CD4-positive, alpha-beta T cell treated with Interleukin-15 for 1 hour (primary cell): ENCODE measurements around the gene CEACAM1.
"Not testable (repeated sequence)": the region's sequence is repeated elsewhere in the genome, so short reads cannot be mapped to it uniquely, and the experiment has no call there.

Experiments
- DNase-seq: peaks from one replicate; pipeline ENCODE4 v3.0.0-alpha.2; 2020

CEACAM1 gene

GRCh38 chr19:42528354-42529247, at the start of gene CEACAM1:
CEACAM1 (minus strand) TSS chr19:42528481; CDS start chr19:42528374, 107 bp downstream.
- peak; percentile 39 for DNase-seq

- no peak for DNase-seq
Observed at GRCh38 chr19:42577016-42577415, 48.7 kb upstream of the CEACAM1 start.

DNA sequence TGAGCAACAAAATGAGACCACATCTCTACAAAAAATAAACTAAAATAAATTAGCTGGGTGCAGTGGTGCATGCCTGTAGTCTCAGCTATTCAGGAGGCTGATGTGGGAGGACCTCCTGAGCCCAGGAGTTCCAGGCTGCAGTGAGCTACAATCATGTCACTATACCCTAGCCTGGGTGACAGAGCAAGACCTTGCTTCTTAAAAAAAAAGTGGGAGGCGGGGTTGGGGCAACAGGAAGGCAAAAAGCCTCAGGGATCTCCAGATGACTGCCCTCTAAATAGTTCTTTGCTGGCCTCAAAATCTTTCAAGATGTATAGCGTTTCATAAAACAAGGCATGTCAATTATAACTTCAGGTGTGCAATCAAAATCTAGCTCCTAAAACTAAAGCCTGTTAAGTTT, 48.0 kb upstream of the CEACAM1 start:
- DNase-seq, result no peak

DNA sequence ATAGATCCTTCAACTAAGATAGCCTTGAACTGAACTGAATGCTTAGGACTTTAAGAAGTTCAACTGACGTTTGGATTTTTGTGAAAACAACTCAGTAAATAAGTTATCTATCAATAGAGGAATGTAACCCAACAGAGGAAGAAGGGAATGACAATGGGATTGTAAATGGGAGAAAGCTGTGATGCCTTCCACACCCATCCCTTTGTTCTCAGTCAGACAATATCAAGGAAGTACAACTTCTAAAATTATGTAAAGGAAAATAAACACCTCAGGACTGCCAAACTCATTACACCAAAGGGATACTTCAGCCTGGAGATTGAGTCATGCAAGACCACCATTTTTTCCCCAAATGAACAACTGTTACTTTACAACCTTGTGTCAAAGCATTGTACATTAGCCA, 45.4 kb upstream of the CEACAM1 start:
- no peak for DNase-seq

- no peak for DNase-seq
Observed at GRCh38 chr19:42571116-42571515, 42.8 kb upstream of the CEACAM1 start.

DNA sequence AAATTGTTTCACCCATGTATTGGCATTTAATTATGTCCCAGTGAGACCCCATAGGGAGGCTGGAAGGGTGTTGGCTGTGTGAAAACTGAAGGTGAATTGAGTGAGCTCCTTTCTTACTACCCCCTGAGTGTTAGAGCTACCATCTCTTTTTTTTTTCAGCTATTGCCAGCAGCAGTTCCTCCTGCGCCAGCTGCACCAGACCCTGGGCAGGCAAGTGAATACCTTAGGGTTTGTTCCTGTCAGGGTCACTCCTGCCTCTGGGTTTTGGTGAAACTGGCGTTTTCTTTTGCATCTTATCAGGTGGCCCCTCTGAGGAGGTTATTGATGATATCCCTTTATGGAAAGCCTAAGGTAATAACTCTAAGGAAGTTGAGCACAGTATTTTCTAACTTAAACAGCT, 40.9 kb upstream of the CEACAM1 start:
- no peak for DNase-seq

- DNase-seq, result no peak
Observed at GRCh38 chr19:42568006-42568405, 39.7 kb upstream of the CEACAM1 start.

GRCh38 chr19:42567567-42567966, 39.3 kb upstream of the CEACAM1 start:
- no peak for DNase-seq

GRCh38 chr19:42563352-42564210, 35.3 kb upstream of the CEACAM1 start:
- no peak for DNase-seq

GRCh38 chr19:42561512-42561911, 33.2 kb upstream of the CEACAM1 start:
- DNase-seq, result no peak

- DNase-seq, result no peak
Observed at GRCh38 chr19:42560731-42561130, 32.5 kb upstream of the CEACAM1 start.

DNA sequence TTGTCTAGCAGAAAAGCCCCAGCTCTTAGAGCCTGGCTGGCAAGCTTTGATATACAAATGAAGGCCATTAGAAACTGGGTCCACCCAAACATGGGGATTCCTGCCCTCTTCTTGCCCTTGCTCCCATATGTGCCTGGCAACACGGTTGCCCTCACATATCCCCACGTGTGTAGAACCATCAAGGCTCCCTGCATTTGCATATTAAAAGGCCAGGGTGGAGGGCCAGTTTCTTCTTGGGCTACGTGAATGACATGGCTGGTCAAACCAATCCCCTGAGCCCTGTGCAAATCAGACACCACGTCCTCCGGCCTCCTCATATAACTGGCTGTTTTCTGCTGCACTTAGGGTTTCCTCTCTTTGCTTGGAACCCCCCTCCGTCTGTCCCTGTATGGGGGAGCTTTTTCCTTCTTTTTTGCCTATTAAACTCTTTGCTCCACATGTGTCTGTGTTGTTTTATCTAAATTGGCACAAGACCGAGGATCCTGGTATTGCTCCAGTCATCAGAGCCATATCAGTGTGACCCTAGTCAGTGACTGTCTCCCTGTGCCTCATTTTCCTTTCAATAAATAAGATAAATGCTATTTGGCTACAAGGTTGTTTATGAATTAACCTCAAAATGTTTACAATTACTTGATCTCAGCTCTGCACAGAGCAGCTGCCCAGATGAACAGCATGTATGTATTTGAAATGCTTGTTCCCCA, 30.3 kb upstream of the CEACAM1 start:
- no peak for DNase-seq

- DNase-seq, result not testable (repeated sequence)
Observed at GRCh38 chr19:42557386-42557871, 29.1 kb upstream of the CEACAM1 start.

DNA sequence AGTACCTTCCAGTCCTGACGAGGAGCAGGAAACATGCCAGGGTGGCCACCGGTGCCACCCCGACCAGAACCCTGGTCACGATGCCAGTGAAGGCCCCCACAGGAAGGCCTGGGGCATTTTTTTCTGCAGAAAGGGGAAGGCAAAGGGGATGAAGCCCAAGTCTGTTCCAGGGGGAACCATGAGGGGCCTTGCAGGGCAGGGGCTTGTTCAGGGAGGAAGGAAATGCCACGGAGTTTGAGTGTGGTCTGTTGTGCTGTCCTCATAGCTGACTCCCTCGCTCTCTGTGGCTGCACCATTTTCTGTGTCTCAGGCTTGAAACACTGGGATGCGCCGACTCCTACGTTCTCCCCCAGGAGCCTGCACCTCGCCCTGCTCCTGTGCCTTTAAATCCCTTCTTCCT, 27.5 kb upstream of the CEACAM1 start:
- no peak for DNase-seq

DNA sequence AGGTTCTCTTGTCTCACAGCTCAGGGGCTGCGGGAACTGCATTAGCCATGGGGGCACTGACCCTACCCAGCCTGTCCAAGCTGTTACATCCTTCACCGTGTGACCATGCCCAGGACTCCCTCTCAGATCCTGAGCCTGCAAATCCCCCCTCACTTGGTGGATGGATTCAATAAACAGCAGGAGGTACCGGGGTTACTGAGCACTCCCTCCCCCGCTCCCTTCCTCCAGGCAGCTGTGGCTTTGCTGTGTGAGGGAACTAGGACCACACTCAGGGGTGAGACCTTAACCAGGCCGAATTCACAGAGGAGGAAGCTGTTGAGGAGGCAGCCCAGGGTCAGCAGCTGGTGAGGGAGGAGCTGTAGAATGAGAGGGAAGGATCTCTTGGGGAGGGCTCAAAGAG, 27.0 kb upstream of the CEACAM1 start:
- DNase-seq, result peak; percentile 26

DNA sequence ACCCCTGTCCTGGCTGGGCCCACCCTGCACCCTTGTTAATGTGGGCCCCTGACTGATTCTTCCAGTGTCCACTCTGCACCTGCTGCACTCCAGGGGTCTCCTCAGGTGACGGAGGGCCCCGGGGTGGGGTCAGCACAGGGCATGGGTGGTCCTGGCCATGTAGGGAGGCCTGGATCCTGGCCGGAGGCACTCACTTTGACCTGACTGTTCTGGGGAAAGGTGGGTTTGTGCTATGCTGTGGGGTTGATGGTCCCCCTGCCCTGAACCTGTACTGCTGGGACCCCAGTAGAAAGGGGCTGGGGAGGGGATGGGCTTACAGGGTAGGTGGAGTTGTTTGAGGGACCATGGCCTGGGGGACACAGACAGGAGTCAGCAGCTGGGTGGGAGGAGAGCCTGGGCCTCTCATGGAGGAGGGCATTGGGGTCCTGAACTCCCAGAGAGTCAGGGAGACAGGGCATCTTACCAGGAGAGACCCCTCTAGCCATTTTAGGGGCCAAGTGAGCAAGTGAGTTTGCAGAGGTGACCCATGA, 25.8 kb upstream of the CEACAM1 start:
- DNase-seq, result no peak

GRCh38 chr19:42553292-42554045, 25.2 kb upstream of the CEACAM1 start:
- DNase-seq, result no peak

GRCh38 chr19:42552086-42553065, 24.1 kb upstream of the CEACAM1 start:
- DNase-seq, result no peak

- DNase-seq, result not testable (repeated sequence)
Observed at GRCh38 chr19:42550521-42550920, 22.2 kb upstream of the CEACAM1 start.

DNA sequence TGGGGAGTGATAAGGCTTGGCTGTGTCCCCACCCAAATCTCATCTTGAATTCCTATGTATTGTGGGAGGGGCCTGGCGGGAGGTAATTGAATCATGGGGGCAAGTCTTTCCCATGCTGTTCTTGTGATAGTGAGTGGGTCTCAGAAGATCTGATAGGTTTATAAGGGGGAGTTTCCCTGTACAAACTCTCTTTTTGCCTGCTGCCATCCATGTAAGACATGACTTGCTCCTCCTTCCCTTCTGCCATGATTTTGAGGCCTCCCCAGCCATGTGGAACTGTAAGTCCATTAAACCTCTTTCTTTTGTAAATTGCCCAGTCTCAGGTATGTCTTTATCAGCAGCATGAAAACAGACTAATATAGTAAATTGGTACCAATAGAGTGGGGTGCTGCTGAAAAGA, 20.8 kb upstream of the CEACAM1 start:
- DNase-seq, result not testable (repeated sequence)

- no peak for DNase-seq
Observed at GRCh38 chr19:42548552-42548951, 20.3 kb upstream of the CEACAM1 start.
